ENCODE data around the gene ABHD2. TPM values are rescaled to one million over a fixed set of nuclear protein-coding genes. Genes with fewer than 3 reads are reported as not detected.
"Not testable (repeated sequence)": the region's sequence is repeated elsewhere in the genome, so short reads cannot be mapped to it uniquely, and the experiment has no call there.

The ABHD2 gene
- polyA plus RNA-seq, 3 donors = 30.8 to 67.1 (median 37.3) TPM

DNA sequence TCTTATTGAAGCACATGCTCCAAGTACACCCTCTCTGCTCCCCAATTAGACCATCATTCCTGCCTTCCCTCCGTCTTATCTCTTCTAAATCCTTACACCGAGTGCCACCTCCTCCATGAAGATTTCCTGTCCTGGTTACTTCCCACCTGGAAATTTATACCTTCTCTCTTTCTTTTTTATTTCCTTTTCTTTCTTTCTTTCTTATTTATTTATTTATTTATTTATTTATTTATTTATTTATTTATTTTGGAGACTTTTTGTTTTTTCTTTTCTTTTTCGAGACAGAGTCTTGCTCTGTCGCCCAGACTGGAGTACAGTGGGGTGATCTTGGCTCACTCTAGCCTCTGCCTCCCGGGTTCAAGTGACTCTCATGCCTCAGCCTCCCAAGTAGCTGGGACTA lies 45.9 kb upstream of the ABHD2 start:
- no peaks in the 10 kb centered on the region for H3K36me3 Mint-ChIP-seq
- H3K9ac ChIP-seq (ENCODE audit: insufficient read depth, low read length, poor library complexity, severe bottlenecking) = no peak overlapping the region
- no peaks in the 10 kb centered on the region for H3K79me2 ChIP-seq (ENCODE audit: insufficient read depth, low read length)
- H2AFZ ChIP-seq (ENCODE audit: insufficient read depth, low read depth, low read length, poor library complexity, severe bottlenecking) = no peak overlapping the region
- peaks cover 0 to 3% of the 10 kb centered on the region in 2 donors for H3K9me3 ChIP-seq (replicated peaks in 1 of 2; ENCODE audit: control insufficient read depth in 1 of 2, insufficient read depth in 1 of 2, low read length in 2 of 2)
- DNase-seq = no peak
- no peaks in the 10 kb centered on the region for H3K27me3 ChIP-seq (ENCODE audit: control insufficient read depth in 2 of 2, insufficient read depth in 2 of 2, low read length in 2 of 2)
- TF ChIP-seq, protein P1, sequence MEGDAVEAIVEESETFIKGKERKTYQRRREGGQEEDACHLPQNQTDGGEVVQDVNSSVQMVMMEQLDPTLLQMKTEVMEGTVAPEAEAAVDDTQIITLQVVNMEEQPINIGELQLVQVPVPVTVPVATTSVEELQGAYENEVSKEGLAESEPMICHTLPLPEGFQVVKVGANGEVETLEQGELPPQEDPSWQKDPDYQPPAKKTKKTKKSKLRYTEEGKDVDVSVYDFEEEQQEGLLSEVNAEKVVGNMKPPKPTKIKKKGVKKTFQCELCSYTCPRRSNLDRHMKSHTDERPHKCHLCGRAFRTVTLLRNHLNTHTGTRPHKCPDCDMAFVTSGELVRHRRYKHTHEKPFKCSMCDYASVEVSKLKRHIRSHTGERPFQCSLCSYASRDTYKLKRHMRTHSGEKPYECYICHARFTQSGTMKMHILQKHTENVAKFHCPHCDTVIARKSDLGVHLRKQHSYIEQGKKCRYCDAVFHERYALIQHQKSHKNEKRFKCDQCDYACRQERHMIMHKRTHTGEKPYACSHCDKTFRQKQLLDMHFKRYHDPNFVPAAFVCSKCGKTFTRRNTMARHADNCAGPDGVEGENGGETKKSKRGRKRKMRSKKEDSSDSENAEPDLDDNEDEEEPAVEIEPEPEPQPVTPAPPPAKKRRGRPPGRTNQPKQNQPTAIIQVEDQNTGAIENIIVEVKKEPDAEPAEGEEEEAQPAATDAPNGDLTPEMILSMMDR (IDR thresholded peaks at IDR 0.05) = no peak
- H3K27me3 Mint-ChIP-seq (ENCODE audit: low read depth in 3 of 3) = peaks cover 3 to 9% (median 4%) of the 10 kb centered on the region in 3 donors
- no peak overlapping the region for H3K27ac Mint-ChIP-seq
- peaks cover 2% of the 10 kb centered on the region for H3K4me1 Mint-ChIP-seq
- H3K9me3 Mint-ChIP-seq = peaks cover 2 to 9% (median 3%) of the 10 kb centered on the region in 7 donors
- H3K4me3 Mint-ChIP-seq = no peak overlapping the region
- H3K36me3 ChIP-seq (replicated peaks in 1 of 2; ENCODE audit: control insufficient read depth in 1 of 2, insufficient read depth in 2 of 2, low read length in 2 of 2) = no peaks in the 10 kb centered on the region
- H3K27ac ChIP-seq (ENCODE audit: low read depth in 1 of 2, low read length in 2 of 2) = no peak overlapping the region
- no peaks in the 10 kb centered on the region for H4K20me1 ChIP-seq (ENCODE audit: insufficient read depth, low read length)
- no peaks in the 10 kb centered on the region for H3K4me1 ChIP-seq (ENCODE audit: control insufficient read depth in 1 of 2, insufficient read depth in 2 of 2, low read length in 2 of 2)
- WGBS (ENCODE audit: insufficient coverage) = 100% methylated on average over 2 of the region's 5 CpGs
- H3K4me2 ChIP-seq (replicated peaks; ENCODE audit: extremely low read depth, low read length, poor library complexity, severe bottlenecking) = no peak overlapping the region
- intact Hi-C loops (cut with micrococcal nuclease) = no loop called here
- H3K4me3 ChIP-seq (replicated peaks in 1 of 3; ENCODE audit: low read depth in 2 of 3, low read length in 3 of 3) = no peak overlapping the region

DNA sequence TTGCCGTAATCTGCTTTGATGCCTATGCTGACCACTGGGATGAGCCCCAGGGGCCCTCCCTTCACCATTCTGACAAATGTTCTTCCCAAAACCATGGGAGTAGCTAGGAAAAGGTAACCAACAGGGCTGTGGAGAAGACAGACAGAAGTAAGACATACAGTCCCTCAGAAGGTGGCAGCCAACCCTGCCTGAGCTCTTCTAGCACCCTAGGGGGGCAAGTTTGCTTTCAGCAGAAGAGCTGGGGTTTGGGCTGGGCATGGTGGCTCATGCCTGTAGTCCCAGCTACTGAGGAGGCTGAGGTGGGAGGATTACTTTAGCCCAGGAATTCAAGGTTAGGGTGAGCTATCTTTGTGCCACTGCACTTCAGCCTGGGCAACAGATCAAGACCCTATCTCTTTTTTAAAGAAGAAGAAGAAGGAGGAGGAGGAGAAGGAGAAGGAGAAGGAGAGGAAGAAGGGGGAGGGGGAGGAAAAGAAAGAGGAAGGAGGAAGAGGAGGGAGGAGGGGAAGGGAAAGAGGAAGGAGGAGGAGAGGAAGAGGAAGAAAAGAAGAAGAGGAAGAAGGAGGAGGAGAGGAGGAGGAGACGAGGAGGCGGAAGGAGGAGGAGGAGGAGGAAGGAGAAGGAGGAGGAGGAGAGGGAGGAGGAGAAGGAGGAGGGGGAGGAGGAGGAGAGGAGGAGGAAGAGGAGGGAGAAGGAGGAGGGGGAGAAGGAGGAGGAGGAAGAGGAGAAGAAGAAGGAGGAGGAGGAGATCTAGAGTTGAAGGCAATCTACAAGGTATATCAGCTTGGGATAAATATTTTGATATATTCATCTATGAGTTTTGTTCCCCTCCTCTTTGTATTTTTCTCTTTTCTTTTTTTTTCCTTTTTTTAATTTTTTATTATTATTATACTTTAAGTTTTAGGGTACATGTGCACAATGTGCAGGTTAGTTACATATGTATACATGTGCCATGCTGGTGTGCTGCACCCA lies 44.9 kb upstream of the ABHD2 start:
- 83% methylated on average over 1 of the region's 3 CpGs for WGBS (ENCODE audit: insufficient coverage)
- H3K79me2 ChIP-seq (ENCODE audit: insufficient read depth, low read length) = no peaks in the 10 kb centered on the region
- H2AFZ ChIP-seq (ENCODE audit: insufficient read depth, low read depth, low read length, poor library complexity, severe bottlenecking) = no peak overlapping the region
- no peaks in the 10 kb centered on the region for H3K36me3 ChIP-seq (replicated peaks in 1 of 2; ENCODE audit: control insufficient read depth in 1 of 2, insufficient read depth in 2 of 2, low read length in 2 of 2)
- no peak overlapping the region for H3K9ac ChIP-seq (ENCODE audit: insufficient read depth, low read length, poor library complexity, severe bottlenecking)
- Mint-ChIP-seq H3K36me3 (no peaks in the 10 kb centered on the region), H3K9me3 (peaks cover 2 to 9% (median 4%) of the 10 kb centered on the region in 7 donors), H3K4me3 (no peak overlapping the region), H3K4me1 (peaks cover 2% of the 10 kb centered on the region), H3K27me3 (ENCODE audit: low read depth in 3 of 3) (peaks cover 1 to 9% (median 3%) of the 10 kb centered on the region in 3 donors), H3K27ac (peak overlapping the region in 3 of 7 donors; percentile 41 to 78 (median 60))
- no peak overlapping the region for H3K4me3 ChIP-seq (replicated peaks in 1 of 3; ENCODE audit: low read depth in 2 of 3, low read length in 3 of 3)
- H3K4me2 ChIP-seq (replicated peaks; ENCODE audit: extremely low read depth, low read length, poor library complexity, severe bottlenecking) = no peak overlapping the region
- H3K27me3 ChIP-seq (ENCODE audit: control insufficient read depth in 2 of 2, insufficient read depth in 2 of 2, low read length in 2 of 2) = no peaks in the 10 kb centered on the region
- intact Hi-C loops (cut with micrococcal nuclease) = no loop called here
- no peaks in the 10 kb centered on the region for H3K4me1 ChIP-seq (ENCODE audit: control insufficient read depth in 1 of 2, insufficient read depth in 2 of 2, low read length in 2 of 2)
- peak overlapping the region in 1 of 2 donors; percentile 45 for H3K27ac ChIP-seq (ENCODE audit: low read depth in 1 of 2, low read length in 2 of 2)
- TF ChIP-seq, protein P1 (IDR thresholded peaks at IDR 0.05) = no peak
- peaks cover 0 to 3% of the 10 kb centered on the region in 2 donors for H3K9me3 ChIP-seq (replicated peaks in 1 of 2; ENCODE audit: control insufficient read depth in 1 of 2, insufficient read depth in 1 of 2, low read length in 2 of 2)
- H4K20me1 ChIP-seq (ENCODE audit: insufficient read depth, low read length) = no peaks in the 10 kb centered on the region
- DNase-seq = no peak

- intact Hi-C loops (cut with micrococcal nuclease); H3K4me1 Mint-ChIP-seq; H3K9ac ChIP-seq (ENCODE audit: insufficient read depth, low read length, poor library complexity, severe bottlenecking); H2AFZ ChIP-seq (ENCODE audit: insufficient read depth, low read depth, low read length, poor library complexity, severe bottlenecking); H3K9me3 Mint-ChIP-seq; H3K27me3 ChIP-seq (ENCODE audit: control insufficient read depth in 2 of 2, insufficient read depth in 2 of 2, low read length in 2 of 2); H4K20me1 ChIP-seq (ENCODE audit: insufficient read depth, low read length); H3K27ac ChIP-seq (ENCODE audit: low read depth in 1 of 2, low read length in 2 of 2); H3K4me3 ChIP-seq (replicated peaks in 1 of 3; ENCODE audit: low read depth in 2 of 3, low read length in 3 of 3); H3K4me3 Mint-ChIP-seq; H3K4me1 ChIP-seq (ENCODE audit: control insufficient read depth in 1 of 2, insufficient read depth in 2 of 2, low read length in 2 of 2); H3K27ac Mint-ChIP-seq; H3K79me2 ChIP-seq (ENCODE audit: insufficient read depth, low read length); H3K27me3 Mint-ChIP-seq (ENCODE audit: low read depth in 3 of 3); DNase-seq; H3K4me2 ChIP-seq (replicated peaks; ENCODE audit: extremely low read depth, low read length, poor library complexity, severe bottlenecking); H3K36me3 Mint-ChIP-seq; H3K9me3 ChIP-seq (replicated peaks in 1 of 2; ENCODE audit: control insufficient read depth in 1 of 2, insufficient read depth in 1 of 2, low read length in 2 of 2); H3K36me3 ChIP-seq (replicated peaks in 1 of 2; ENCODE audit: control insufficient read depth in 1 of 2, insufficient read depth in 2 of 2, low read length in 2 of 2): not testable (repeated sequence)
- 97% methylated on average over 13 of the region's 21 CpGs for WGBS (ENCODE audit: insufficient coverage)
These were observed 39.1 kb upstream of the ABHD2 start for GRCh38 chr15:89049016-89049666.
